DLD1 (cell line): Measurements from ENCODE around the gene TRPC6.
"Not testable (repeated sequence)": the region's sequence is repeated elsewhere in the genome, so short reads cannot be mapped to it uniquely, and the experiment has no call there.

ENCODE experiments used
- in situ Hi-C: cut with HindIII; loops from 2 replicates; pipeline ENCODE4 v1.10.0; 2017; ENCODE audit warnings: low sequenced_read_pairs

TRPC6 gene

GRCh38 chr11:101458161-101458560, 125.6 kb downstream of the TRPC6 start:
- in situ Hi-C loops: no loop called here

GRCh38 chr11:101456812-101457211, 127.0 kb downstream of the TRPC6 start:
- in situ Hi-C loops: no loop called here

GRCh38 chr11:101453682-101454081, 130.1 kb downstream of the TRPC6 start:
- in situ Hi-C loops: no loop called here

- in situ Hi-C loops: no loop called here
These were observed 134.8 kb downstream of the TRPC6 start for GRCh38 chr11:101448881-101449442.

GRCh38 chr11:101446726-101447125, 137.1 kb downstream of the TRPC6 start:
- in situ Hi-C loops: no loop called here

- in situ Hi-C loops: no loop called here
These were observed 137.6 kb downstream of the TRPC6 start for GRCh38 chr11:101446238-101446637.

GRCh38 chr11:101445761-101446160, 138.0 kb downstream of the TRPC6 start:
- in situ Hi-C loops: no loop called here

GRCh38 chr11:101444851-101445250, 139.0 kb downstream of the TRPC6 start:
- in situ Hi-C loops: no loop called here

GRCh38 chr11:101444164-101444563, 139.6 kb downstream of the TRPC6 start:
- in situ Hi-C loops: no loop called here

- in situ Hi-C loops: no loop called here
These were observed 140.8 kb downstream of the TRPC6 start for GRCh38 chr11:101442936-101443521.

GRCh38 chr11:101442171-101442570, 141.6 kb downstream of the TRPC6 start:
- in situ Hi-C loops: no loop called here

GRCh38 chr11:101441747-101442146, 142.1 kb downstream of the TRPC6 start:
- in situ Hi-C loops: no loop called here

- in situ Hi-C loops: no loop called here
These were observed 144.3 kb downstream of the TRPC6 start for GRCh38 chr11:101439488-101439887.

GRCh38 chr11:101438708-101439107, 145.1 kb downstream of the TRPC6 start:
- in situ Hi-C loops: not testable (repeated sequence)

- in situ Hi-C loops: no loop called here
These were observed 145.7 kb downstream of the TRPC6 start for GRCh38 chr11:101438126-101438525.

GRCh38 chr11:101436511-101437142, 147.2 kb downstream of the TRPC6 start:
- in situ Hi-C loops: no loop called here

GRCh38 chr11:101435408-101435973, 148.3 kb downstream of the TRPC6 start:
- in situ Hi-C loops: no loop called here

GRCh38 chr11:101434026-101434643, 149.7 kb downstream of the TRPC6 start:
- in situ Hi-C loops: no loop called here

- in situ Hi-C loops: no loop called here
These were observed 150.7 kb downstream of the TRPC6 start for GRCh38 chr11:101433151-101433550.

GRCh38 chr11:101429703-101430540, 153.9 kb downstream of the TRPC6 start:
- in situ Hi-C loops: no loop called here

- in situ Hi-C loops: no loop called here
These were observed 154.9 kb downstream of the TRPC6 start for GRCh38 chr11:101428918-101429317.
